Activated CD4-positive, alpha-beta T cell treated with anti-CD3 and anti-CD28 coated beads, Interleukin-2, Interleukin-4, amounts not matched to agents 100 ng/mL and 50 ng/mL, durations not matched to agents 16 hours and 8 hours (primary cell): Measurements from ENCODE around the gene CDCP1.
"Not testable (repeated sequence)": the region's sequence is repeated elsewhere in the genome, so short reads cannot be mapped to it uniquely, and the experiment has no call there.

Experiments used
- DNase-seq: peaks from one replicate; pipeline ENCODE4 v3.0.0-alpha.2; 2020; ENCODE audit warnings: low spot score

CDCP1 gene

GRCh38 chr3:45171283-45171682 lies 25.1 kb upstream of the CDCP1 start:
- DNase-seq, result no peak

DNA sequence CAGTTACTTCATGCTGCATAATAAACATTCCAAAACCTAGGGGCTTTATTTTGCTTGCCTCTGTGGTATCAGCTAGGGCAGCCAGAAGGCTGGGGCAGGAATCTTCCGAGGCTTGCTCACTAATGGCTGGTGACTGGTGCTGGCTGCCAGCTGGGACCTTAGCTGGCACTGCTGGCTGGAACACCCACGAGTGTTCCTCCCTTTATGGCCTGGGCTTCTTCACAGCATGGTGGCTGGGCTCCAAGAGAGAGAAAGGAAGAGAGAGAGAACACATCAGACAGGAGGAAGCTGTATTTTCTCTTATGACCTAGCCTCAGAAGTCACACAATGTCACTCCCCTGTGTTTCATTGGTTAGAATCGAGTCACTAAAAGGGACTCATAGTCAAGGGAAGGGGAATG lies 23.9 kb upstream of the CDCP1 start:
- no peak for DNase-seq

DNA sequence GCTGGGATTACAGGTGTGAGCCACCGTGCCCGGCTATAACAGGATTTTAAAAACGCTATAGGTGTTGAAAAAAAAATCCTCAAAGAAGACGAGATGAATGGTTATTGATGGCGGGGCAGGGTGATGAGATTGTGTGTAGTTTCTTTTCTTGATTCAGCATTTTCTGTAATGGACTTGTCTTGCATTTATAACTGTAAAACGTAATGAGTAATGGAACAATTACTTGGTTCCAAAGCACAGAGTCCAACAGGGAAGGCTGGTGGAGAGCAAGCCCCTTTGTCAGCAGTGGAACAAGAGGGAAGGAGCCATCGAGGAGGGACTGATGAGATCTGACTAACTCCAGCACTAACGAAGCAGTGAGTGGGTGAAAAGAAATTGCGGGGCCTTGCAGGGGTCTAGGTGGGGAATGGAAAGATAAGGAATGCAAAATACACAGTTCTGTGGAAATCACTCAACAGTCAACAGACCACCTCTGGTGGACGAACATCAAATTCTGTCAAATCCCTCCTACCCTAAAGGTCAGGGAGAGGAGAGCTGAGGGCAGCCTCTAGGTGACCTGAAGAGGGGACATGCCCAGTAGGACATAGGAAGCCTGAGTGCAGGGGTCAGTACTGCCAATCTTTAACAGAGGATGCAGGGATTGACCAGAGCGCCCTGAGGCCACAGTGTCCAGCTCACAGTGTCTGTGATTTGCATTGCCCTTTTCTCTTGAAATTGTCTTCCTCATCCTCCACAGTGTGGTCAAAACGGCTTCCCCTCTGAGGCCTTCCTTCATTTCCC lies 23.1 kb upstream of the CDCP1 start:
- DNase-seq, result no peak

DNA sequence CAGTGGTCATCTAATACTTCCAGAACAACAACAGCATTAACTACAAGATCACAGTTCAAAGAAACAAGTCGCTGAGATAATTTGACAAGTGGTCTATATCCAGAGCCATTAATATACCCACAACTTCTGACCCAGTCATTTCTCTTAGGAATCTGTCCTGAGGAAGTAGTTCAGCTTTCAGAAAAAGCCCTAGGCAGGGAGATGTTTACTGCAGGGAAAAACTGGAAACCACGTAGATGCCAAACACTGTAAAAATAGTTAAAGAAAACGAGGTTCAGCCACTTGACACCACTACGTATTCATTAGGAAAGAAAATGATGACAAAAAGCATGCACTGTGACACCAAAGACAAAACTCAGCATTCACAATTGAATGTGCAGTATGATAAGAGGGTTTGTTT lies 22.3 kb upstream of the CDCP1 start:
- DNase-seq, result no peak

GRCh38 chr3:45167011-45167911 lies 21.1 kb upstream of the CDCP1 start:
- DNase-seq, result peak; percentile 91

GRCh38 chr3:45166321-45166879 lies 20.2 kb upstream of the CDCP1 start:
- no peak for DNase-seq

- no peak for DNase-seq
Observed at GRCh38 chr3:45165497-45166283, 19.5 kb upstream of the CDCP1 start.

DNA sequence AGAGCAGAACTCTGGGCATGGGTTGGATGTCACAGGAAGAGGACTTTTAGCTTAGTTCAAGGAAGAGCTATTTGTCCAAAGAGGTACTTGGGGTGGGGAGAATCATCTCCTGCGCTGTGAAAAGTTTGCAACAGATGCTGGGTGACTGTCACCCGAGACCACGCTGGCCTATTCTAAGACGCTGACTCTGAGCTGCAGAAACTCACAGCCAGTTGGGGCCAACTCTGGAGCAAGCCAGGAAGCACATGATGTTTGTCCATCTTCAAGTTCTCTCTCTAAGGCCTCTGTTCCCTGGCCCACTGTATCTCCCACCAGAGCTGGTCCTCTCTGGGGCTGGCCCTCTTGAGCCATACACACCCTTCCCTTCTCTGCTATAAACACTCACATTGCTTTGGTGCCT lies 17.9 kb upstream of the CDCP1 start:
- DNase-seq, result no peak

- no peak for DNase-seq
Observed at GRCh38 chr3:45163481-45163880, 17.3 kb upstream of the CDCP1 start.

GRCh38 chr3:45154641-45155147 lies 8.5 kb upstream of the CDCP1 start:
- no peak for DNase-seq

DNA sequence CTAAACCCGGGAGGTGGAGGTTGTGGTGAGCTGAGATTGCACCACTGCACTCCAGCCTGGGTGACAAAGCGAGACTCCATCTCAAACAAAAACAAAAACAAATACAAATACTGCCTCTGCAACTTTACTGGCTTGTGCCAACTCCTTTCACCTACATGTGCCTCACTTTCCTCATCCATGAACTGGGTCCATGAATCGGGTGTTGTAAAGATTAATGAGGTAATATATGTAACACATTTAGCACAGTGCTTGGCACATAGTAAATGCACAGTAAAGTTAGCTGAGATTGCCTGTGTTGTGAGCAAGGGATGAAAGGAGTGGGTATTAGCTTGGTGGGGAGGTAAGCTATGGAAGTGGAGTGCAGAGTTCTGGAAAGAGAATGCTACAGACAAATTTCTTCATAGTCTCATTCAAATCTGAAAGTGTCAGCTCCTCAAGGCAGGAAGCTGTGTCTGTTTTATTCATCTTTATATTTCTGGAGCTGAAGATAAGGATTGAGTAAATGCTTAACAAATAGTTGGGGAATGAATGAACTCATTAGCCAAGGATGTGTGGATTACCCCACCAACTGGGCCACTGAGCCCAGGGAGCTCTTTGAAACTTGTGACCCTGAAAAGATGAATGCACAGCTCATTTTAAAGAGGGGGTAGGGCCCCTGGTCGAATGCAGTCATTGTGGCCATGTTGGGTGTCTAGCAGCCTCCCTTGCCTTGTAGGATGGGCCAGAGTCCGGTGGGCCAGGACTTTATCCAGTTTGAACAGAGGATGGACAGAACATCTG lies 7.7 kb upstream of the CDCP1 start:
- DNase-seq, result no peak

DNA sequence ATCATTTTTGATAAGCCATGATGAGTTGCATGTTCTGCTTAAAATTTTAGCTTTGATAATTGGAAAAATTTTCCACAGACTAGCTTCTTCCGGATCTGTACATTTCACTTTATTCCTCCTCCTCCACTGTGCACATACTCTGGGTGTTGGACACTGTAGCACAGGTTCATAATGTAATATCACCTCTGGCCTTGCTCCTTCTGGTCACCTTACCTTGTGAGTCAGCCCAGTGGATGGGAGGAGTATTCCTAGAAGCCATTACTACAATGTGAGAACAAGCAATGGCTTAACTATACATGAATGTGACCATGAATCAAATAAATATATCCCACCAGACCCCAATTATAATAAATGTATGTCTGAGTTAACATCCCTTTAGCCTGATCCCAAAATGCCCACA lies 6.1 kb upstream of the CDCP1 start:
- no peak for DNase-seq

- DNase-seq, result no peak
Observed at GRCh38 chr3:45151100-45151499, 4.9 kb upstream of the CDCP1 start.

- no peak for DNase-seq
Observed at GRCh38 chr3:45148921-45149320, 2.7 kb upstream of the CDCP1 start.

- no peak for DNase-seq
Observed at GRCh38 chr3:45145223-45145622, 955 bp downstream of the CDCP1 start.

DNA sequence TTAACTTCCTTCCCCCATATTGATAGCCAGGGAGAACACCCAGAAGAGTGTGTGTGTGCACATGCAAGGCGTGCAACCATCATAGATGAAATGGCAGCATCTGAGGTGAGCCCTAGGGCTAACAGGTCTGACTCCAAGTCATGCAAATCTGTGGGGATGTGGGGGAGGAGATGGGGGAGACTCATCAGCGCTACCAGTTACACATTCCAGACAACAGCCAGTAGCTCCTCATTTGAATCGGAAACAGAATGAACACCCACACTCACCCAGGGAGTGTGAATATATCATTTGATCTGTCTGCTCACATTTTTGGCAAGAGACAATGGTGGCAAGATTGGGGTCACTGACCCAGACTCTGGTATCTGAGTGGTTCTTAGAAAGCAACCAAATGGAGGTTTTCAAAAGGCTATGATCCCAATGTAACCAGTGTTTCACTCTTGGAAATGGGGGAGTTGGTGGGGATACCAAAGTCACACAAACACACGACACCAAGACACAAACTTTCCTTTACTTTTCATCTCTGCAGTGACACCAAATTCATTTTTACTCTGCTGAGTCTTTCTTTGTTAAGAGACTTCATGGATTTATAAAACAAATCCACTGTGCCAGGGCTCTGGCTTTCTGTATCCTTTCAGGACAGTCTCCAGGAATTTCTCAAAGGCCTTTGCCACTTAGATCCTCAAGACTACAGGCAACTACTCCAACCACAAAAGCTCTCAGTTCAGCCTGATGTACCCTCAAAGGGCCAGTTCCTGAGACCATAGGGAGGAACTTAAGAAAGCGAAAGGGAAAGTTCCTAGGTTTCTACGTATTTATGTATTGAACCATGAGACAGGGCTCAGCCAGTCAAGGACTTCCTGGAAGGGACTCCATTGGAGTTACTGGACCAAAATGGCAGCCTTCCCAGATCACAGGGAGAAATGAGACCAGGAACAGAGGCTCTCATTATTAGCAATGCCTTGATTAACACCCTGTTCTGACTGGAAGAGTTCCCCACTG lies 2.2 kb downstream of the CDCP1 start:
- no peak for DNase-seq

DNA sequence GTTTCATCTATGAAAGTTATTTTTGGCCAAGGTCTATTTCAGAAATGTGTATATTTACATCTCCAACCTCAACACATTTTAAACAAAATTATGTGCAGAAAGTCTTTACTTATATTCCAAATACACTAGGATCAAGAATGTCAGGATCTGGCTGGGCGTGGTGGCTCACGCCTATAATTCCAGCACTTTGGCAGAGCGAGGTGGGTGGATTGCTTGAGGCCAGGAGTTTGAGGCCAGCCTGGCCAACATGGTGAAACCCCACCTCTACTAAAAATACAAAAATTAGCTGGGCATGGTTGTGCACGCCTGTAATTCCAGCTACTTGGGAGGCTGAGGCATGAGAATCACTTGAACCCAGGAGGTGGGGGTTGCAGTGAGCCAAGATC lies 5.4 kb downstream of the CDCP1 start:
- not testable (repeated sequence) for DNase-seq

- no peak for DNase-seq
Observed at GRCh38 chr3:45140141-45140769, 5.9 kb downstream of the CDCP1 start.

GRCh38 chr3:45139372-45140140 lies 6.6 kb downstream of the CDCP1 start:
- no peak for DNase-seq
